Measurements from ENCODE around the gene GABRG3. TPM values are rescaled to one million over a fixed set of nuclear protein-coding genes. Genes with fewer than 3 reads are reported as not detected.
A peak's percentile ranks its signal among the peaks of the same experiment; 100 is the strongest.

Gene GABRG3
- total RNA-seq, 1 donor from 2014 or later: 0.08 TPM

- no peak overlapping the region for H3K4me3 ChIP-seq (ENCODE audit: low read depth, low read length)
- TF ChIP-seq CTCF (IDR thresholded peaks at IDR 0.05; ENCODE audit: insufficient read depth, low read length, poor library complexity, severe bottlenecking): no peak
These were observed 87.1 kb downstream of the GABRG3 start for GRCh38 chr15:27057904-27058645.

GRCh38 chr15:27058939-27059338 lies 88.0 kb downstream of the GABRG3 start:
- no peaks in the 10 kb centered on the region for H3K36me3 ChIP-seq (ENCODE audit: control insufficient read depth, insufficient read depth, low read length)
- no peak for DNase-seq (ENCODE audit: low read depth)
- no peak for TF ChIP-seq CTCF (IDR thresholded peaks at IDR 0.05; ENCODE audit: insufficient read depth, low read length, poor library complexity, severe bottlenecking)
- H3K27me3 ChIP-seq (ENCODE audit: control insufficient read depth, insufficient read depth, low read length): no peaks in the 10 kb centered on the region
- H3K4me3 ChIP-seq (ENCODE audit: low read depth, low read length): no peak overlapping the region

More at GRCh38 chr15:27057904-27058645, 87.1 kb downstream of the GABRG3 start:
- no peaks in the 10 kb centered on the region for H3K36me3 ChIP-seq (ENCODE audit: control insufficient read depth, insufficient read depth, low read length)
- no peaks in the 10 kb centered on the region for H3K27me3 ChIP-seq (ENCODE audit: control insufficient read depth, insufficient read depth, low read length)
- no peak for DNase-seq (ENCODE audit: low read depth)

- TF ChIP-seq CTCF (IDR thresholded peaks at IDR 0.05; ENCODE audit: insufficient read depth, low read length, poor library complexity, severe bottlenecking): peak; percentile 55
- Histone ChIP-seq H3K36me3 (ENCODE audit: control insufficient read depth, insufficient read depth, low read length) (no peaks in the 10 kb centered on the region), H3K4me3 (ENCODE audit: low read depth, low read length) (no peak overlapping the region), H3K27me3 (ENCODE audit: control insufficient read depth, insufficient read depth, low read length) (no peaks in the 10 kb centered on the region)
- DNase-seq (ENCODE audit: low read depth): peak; percentile 5
These were observed 88.7 kb downstream of the GABRG3 start for GRCh38 chr15:27059610-27060202.

- H3K4me3 ChIP-seq (ENCODE audit: low read depth, low read length): no peak overlapping the region
- no peaks in the 10 kb centered on the region for H3K27me3 ChIP-seq (ENCODE audit: control insufficient read depth, insufficient read depth, low read length)
- no peak for TF ChIP-seq CTCF (IDR thresholded peaks at IDR 0.05; ENCODE audit: insufficient read depth, low read length, poor library complexity, severe bottlenecking)
- H3K36me3 ChIP-seq (ENCODE audit: control insufficient read depth, insufficient read depth, low read length): no peaks in the 10 kb centered on the region
- no peak for DNase-seq (ENCODE audit: low read depth)
These were observed 90.8 kb downstream of the GABRG3 start for GRCh38 chr15:27061739-27062138.

GRCh38 chr15:27062951-27063350 lies 92.0 kb downstream of the GABRG3 start:
- no peak for DNase-seq (ENCODE audit: low read depth)
- no peak overlapping the region for H3K4me3 ChIP-seq (ENCODE audit: low read depth, low read length)
- H3K36me3 ChIP-seq (ENCODE audit: control insufficient read depth, insufficient read depth, low read length): no peaks in the 10 kb centered on the region
- TF ChIP-seq CTCF (IDR thresholded peaks at IDR 0.05; ENCODE audit: insufficient read depth, low read length, poor library complexity, severe bottlenecking): no peak
- H3K27me3 ChIP-seq (ENCODE audit: control insufficient read depth, insufficient read depth, low read length): no peaks in the 10 kb centered on the region
